ENCODE measurements around the gene ID3. TPM values are rescaled to one million over a fixed set of nuclear protein-coding genes. Genes with fewer than 3 reads are reported as not detected.

The ID3 gene
- total and polyA plus RNA-seq, 9 of the 15 experiments (the other 6 are each of a cell fraction or from before 2014, with no cell fraction given): 6.8 to 59.8 (median 23.5) TPM

GRCh38 chr1:23531562-23532094, 27.7 kb downstream of the ID3 start (continued):
- TF ChIP-seq ZNF217 (CRISPR knock-in tag; IDR thresholded peaks at IDR 0.05) (no peak), RNF2 (IDR thresholded peaks at IDR 0.05) (no peak), RFX5 (IDR thresholded peaks at IDR 0.05; ENCODE audit: low read depth, low read length) (no peak), NFYB (IDR thresholded peaks at IDR 0.05; ENCODE audit: extremely low read depth, insufficient read length) (no peak), FOXP1 (CRISPR knock-in tag; IDR thresholded peaks at IDR 0.05) (no peak), TAF15 (IDR thresholded peaks at IDR 0.05; ENCODE audit: low read depth, low read length) (no peak), ZNF778 (CRISPR knock-in tag; IDR thresholded peaks at IDR 0.05) (no peak), MEIS2 (IDR thresholded peaks at IDR 0.05; ENCODE audit: partially characterized antibody) (no peak), SRF (CRISPR knock-in tag; IDR thresholded peaks at IDR 0.05) (no peak), RBFOX2 (IDR thresholded peaks at IDR 0.05; ENCODE audit: low read depth, low read length) (no peak), SNRNP70 (optimal IDR thresholded peaks at IDR 0.05; ENCODE audit: low read depth, low read length) (no peak), CHAMP1 (IDR thresholded peaks at IDR 0.05) (no peak), ZFPM2 (CRISPR knock-in tag; IDR thresholded peaks at IDR 0.05) (0 out of 2 replicates have a peak, but pooled peaks have one; percentile 29), HSF4 (CRISPR knock-in tag; IDR thresholded peaks at IDR 0.05; ENCODE audit: borderline replicate concordance) (0 out of 2 replicates have a peak, but pooled peaks have one; percentile 23), E2F5 (CRISPR knock-in tag; IDR thresholded peaks at IDR 0.05) (no peak), ZNF830 (CRISPR knock-in tag; IDR thresholded peaks at IDR 0.05) (no peak), KAT8 (IDR thresholded peaks at IDR 0.05; ENCODE audit: low read depth) (no peak), ESRRA (IDR thresholded peaks at IDR 0.05; ENCODE audit: borderline replicate concordance, low read depth) (peak; percentile 48; the same call in 1 of the 2 replicates), ATF7 (IDR thresholded peaks at IDR 0.05) (0 out of 2 replicates have a peak, but pooled peaks have one; percentile 5), ZNF77 (CRISPR knock-in tag; IDR thresholded peaks at IDR 0.05) (no peak), HMBOX1 (IDR thresholded peaks at IDR 0.05) (no peak; the same call in 1 of the 2 replicates), CBFA2T2 (conservative IDR thresholded peaks at IDR 0.05) (no peak), ZBTB9 (CRISPR knock-in tag; IDR thresholded peaks at IDR 0.05) (no peak), ZNF780A (CRISPR knock-in tag; IDR thresholded peaks at IDR 0.05) (no peak), ZNF76 (CRISPR knock-in tag; IDR thresholded peaks at IDR 0.05; ENCODE audit: borderline replicate concordance) (peak; percentile 17; the same call in 1 of the 2 replicates), YBX1 (IDR thresholded peaks at IDR 0.05) (no peak), NCOA1 (IDR thresholded peaks at IDR 0.05; ENCODE audit: low read depth) (0 out of 2 replicates have a peak, but pooled peaks have one; percentile 2)
